ENCODE results near the gene DUSP5. TPM values are rescaled to one million over a fixed set of nuclear protein-coding genes. Genes with fewer than 3 reads are reported as not detected.

DUSP5 gene
- total RNA-seq, 2 experiments from 2014 or later, result 64.3 to 66.2 TPM

GRCh38 chr10:110522365-110522988 lies 24.8 kb downstream of the DUSP5 start:
- peak in 1 of 14 experiments; percentile 35 for DNase-seq
- Histone ChIP-seq H3K4me1 (ENCODE audit: insufficient read depth, low read length) (peaks cover 5% of the 10 kb centered on the region), H3K36me3 (ENCODE audit: insufficient read depth, low read length) (no peaks in the 10 kb centered on the region), H3K9me3 (ENCODE audit: control insufficient read depth in 1 of 2, insufficient read depth in 1 of 2, low read length in 2 of 2) (no peaks in the 10 kb centered on the region), H3K27me3 (ENCODE audit: control insufficient read depth in 1 of 2, insufficient read depth in 2 of 2, low read length in 2 of 2) (no peaks in the 10 kb centered on the region), H3K4me3 (ENCODE audit: low read length) (no peak overlapping the region), H3K27ac (ENCODE audit: low read depth in 1 of 2, low read length in 2 of 2) (no peak overlapping the region)
- no peaks in the 10 kb centered on the region for H3K36me3 Mint-ChIP-seq (ENCODE audit: low read depth)
- no peak overlapping the region for H3K4me3 Mint-ChIP-seq
- POLR2A ChIA-PET, result interaction anchor here (1.1 kb wide), 1 partner anchor 218 kb away, joined by 3 read pairs; the partner anchor contains the start of gene SMNDC1
- H3K4me1 Mint-ChIP-seq (ENCODE audit: low read depth), result peaks cover 10% of the 10 kb centered on the region
- H3K9me3 Mint-ChIP-seq, result no peaks in the 10 kb centered on the region
- CTCF ChIA-PET, result no interaction called here
- intact Hi-C loops (cut with DNase I, micrococcal nuclease), result no loop called here
- ATAC-seq (ENCODE audit: poor library complexity), result peak; percentile 29
- no peaks in the 10 kb centered on the region for H3K27me3 Mint-ChIP-seq
- H3K27ac Mint-ChIP-seq, result no peak overlapping the region
- TF ChIP-seq CTCF (IDR thresholded peaks at IDR 0.05), result no peak

GRCh38 chr10:110523736-110524135 lies 26.0 kb downstream of the DUSP5 start:
- POLR2A ChIA-PET, result no interaction called here
- intact Hi-C loops (cut with DNase I, micrococcal nuclease), result no loop called here

GRCh38 chr10:110524179-110524858 lies 26.6 kb downstream of the DUSP5 start:
- peaks cover 23% of the 10 kb centered on the region for H3K4me1 Mint-ChIP-seq (ENCODE audit: low read depth)
- DNase-seq, result no peak
- H3K4me3 ChIP-seq (ENCODE audit: low read length), result no peak overlapping the region
- no peaks in the 10 kb centered on the region for H3K27me3 ChIP-seq (ENCODE audit: control insufficient read depth in 1 of 2, insufficient read depth in 2 of 2, low read length in 2 of 2)
- H3K27ac ChIP-seq (ENCODE audit: low read depth in 1 of 2, low read length in 2 of 2), result no peak overlapping the region
- H3K36me3 ChIP-seq (ENCODE audit: insufficient read depth, low read length), result no peaks in the 10 kb centered on the region
- no peak for ATAC-seq (ENCODE audit: poor library complexity)
- H3K27ac Mint-ChIP-seq, result no peak overlapping the region
- ChIA-PET CTCF (no interaction called here), POLR2A (no interaction called here)
- H3K4me3 Mint-ChIP-seq, result no peak overlapping the region
- intact Hi-C loops (cut with DNase I, micrococcal nuclease), result no loop called here
- H3K4me1 ChIP-seq (ENCODE audit: insufficient read depth, low read length), result peaks cover 14% of the 10 kb centered on the region
- TF ChIP-seq CTCF (IDR thresholded peaks at IDR 0.05), result no peak
- no peaks in the 10 kb centered on the region for H3K36me3 Mint-ChIP-seq (ENCODE audit: low read depth)
- no peaks in the 10 kb centered on the region for H3K9me3 Mint-ChIP-seq
- H3K9me3 ChIP-seq (ENCODE audit: control insufficient read depth in 1 of 2, insufficient read depth in 1 of 2, low read length in 2 of 2), result no peaks in the 10 kb centered on the region
- H3K27me3 Mint-ChIP-seq, result no peaks in the 10 kb centered on the region

More at GRCh38 chr10:110523736-110524135, 26.0 kb downstream of the DUSP5 start:
- no peaks in the 10 kb centered on the region for H3K36me3 Mint-ChIP-seq (ENCODE audit: low read depth)
- peaks cover 9% of the 10 kb centered on the region for H3K4me1 ChIP-seq (ENCODE audit: insufficient read depth, low read length)
- DNase-seq, result no peak
- no peak overlapping the region for H3K27ac ChIP-seq (ENCODE audit: low read depth in 1 of 2, low read length in 2 of 2)
- H3K4me3 Mint-ChIP-seq, result no peak overlapping the region
- no peaks in the 10 kb centered on the region for H3K36me3 ChIP-seq (ENCODE audit: insufficient read depth, low read length)
- H3K4me3 ChIP-seq (ENCODE audit: low read length), result no peak overlapping the region
- no peaks in the 10 kb centered on the region for H3K9me3 ChIP-seq (ENCODE audit: control insufficient read depth in 1 of 2, insufficient read depth in 1 of 2, low read length in 2 of 2)
- CTCF ChIA-PET, result no interaction called here
- H3K9me3 Mint-ChIP-seq, result no peaks in the 10 kb centered on the region
- no peak overlapping the region for H3K27ac Mint-ChIP-seq
- no peaks in the 10 kb centered on the region for H3K27me3 ChIP-seq (ENCODE audit: control insufficient read depth in 1 of 2, insufficient read depth in 2 of 2, low read length in 2 of 2)
- peaks cover 17% of the 10 kb centered on the region for H3K4me1 Mint-ChIP-seq (ENCODE audit: low read depth)
- ATAC-seq (ENCODE audit: poor library complexity), result no peak
- TF ChIP-seq CTCF (IDR thresholded peaks at IDR 0.05), result no peak
- H3K27me3 Mint-ChIP-seq, result no peaks in the 10 kb centered on the region
